Measurements from ENCODE around the gene TXNDC12.
A peak's percentile ranks its signal among the peaks of the same experiment; 100 is the strongest.

TXNDC12 gene

GRCh38 chr1:52045236-52045635, 9.8 kb downstream of the TXNDC12 start:
- DNase-seq (ENCODE audit: low spot score), result no peak
- TF ChIP-seq, protein P1, sequence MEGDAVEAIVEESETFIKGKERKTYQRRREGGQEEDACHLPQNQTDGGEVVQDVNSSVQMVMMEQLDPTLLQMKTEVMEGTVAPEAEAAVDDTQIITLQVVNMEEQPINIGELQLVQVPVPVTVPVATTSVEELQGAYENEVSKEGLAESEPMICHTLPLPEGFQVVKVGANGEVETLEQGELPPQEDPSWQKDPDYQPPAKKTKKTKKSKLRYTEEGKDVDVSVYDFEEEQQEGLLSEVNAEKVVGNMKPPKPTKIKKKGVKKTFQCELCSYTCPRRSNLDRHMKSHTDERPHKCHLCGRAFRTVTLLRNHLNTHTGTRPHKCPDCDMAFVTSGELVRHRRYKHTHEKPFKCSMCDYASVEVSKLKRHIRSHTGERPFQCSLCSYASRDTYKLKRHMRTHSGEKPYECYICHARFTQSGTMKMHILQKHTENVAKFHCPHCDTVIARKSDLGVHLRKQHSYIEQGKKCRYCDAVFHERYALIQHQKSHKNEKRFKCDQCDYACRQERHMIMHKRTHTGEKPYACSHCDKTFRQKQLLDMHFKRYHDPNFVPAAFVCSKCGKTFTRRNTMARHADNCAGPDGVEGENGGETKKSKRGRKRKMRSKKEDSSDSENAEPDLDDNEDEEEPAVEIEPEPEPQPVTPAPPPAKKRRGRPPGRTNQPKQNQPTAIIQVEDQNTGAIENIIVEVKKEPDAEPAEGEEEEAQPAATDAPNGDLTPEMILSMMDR (IDR thresholded peaks at IDR 0.05; ENCODE audit: extremely low read depth, missing control alignments), result no peak

DNA sequence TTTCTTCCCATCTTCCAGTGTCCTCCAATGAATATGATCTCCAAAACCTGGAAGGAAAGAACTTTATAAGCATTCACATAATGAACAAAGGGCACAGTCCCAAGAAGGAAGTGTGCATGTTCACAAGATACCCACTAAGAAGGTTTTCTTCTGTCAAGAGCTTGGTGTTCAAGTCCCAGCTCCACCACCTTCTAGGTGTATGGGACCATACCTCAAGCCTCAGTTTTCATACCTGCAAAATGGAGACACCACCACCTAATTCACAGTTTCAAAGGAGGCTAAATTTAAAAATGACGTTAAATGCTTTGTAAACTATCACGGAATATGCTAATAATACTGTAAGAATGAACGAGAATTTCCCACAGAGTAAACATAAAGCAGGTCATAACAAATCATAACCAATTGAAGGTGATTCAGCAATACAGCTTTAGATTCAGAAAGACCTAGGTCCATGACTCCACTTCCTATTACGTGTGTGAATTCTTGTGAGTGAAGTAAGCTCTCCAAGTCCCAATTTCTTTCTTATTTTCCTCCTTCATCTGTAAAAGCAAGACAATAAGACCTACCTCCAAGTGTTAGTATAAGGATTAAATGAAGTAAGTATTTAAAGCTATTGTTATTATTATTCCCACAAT, 13.3 kb downstream of the TXNDC12 start:
- DNase-seq (ENCODE audit: low spot score), result no peak
- TF ChIP-seq, protein P1 (IDR thresholded peaks at IDR 0.05; ENCODE audit: extremely low read depth, missing control alignments), result no peak

DNA sequence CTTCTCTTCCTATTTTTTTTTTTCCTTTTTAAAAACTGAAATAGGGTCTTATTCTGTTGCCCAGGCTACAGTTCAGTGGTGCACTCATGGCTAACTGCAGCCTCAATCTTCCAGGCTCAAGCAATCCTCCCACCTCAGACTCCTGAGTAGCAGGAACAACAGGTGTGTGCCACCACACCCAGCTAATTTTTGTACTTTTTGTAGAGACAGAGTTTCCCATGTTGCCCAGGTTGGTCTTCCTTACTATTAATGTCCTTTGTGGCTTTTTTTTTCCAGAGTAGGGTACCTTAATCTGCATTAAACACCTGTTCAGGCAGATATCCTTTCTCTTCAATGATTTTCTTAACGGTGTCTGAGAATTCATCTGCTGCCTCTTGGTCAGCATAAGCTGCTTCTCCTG, 17.1 kb downstream of the TXNDC12 start:
- TF ChIP-seq, protein P1 (IDR thresholded peaks at IDR 0.05; ENCODE audit: extremely low read depth, missing control alignments), result no peak

GRCh38 chr1:52037402-52037814, 17.6 kb downstream of the TXNDC12 start:
- no peak for DNase-seq (ENCODE audit: low spot score)
- TF ChIP-seq, protein P1 (IDR thresholded peaks at IDR 0.05; ENCODE audit: extremely low read depth, missing control alignments), result no peak

More for the DNA sequence above, 17.1 kb downstream of the TXNDC12 start:
- DNase-seq (ENCODE audit: low spot score), result no peak

DNA sequence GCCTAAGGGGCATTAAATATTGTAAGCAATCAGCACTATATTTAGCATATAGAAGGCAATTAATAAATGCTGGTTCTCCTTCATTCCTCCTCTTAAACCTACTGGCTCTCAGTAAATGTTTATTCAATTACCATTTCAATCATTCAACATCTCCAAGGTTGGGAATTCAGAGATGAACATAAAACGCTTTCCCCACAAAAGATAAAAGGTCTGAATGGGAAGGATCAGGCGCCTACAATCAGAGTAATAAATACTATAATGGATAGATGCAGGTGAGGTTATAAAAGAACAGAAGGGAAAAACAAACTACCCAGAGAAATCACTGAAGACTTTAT, 21.0 kb downstream of the TXNDC12 start:
- TF ChIP-seq, protein P1 (IDR thresholded peaks at IDR 0.05; ENCODE audit: extremely low read depth, missing control alignments), result no peak
- no peak for DNase-seq (ENCODE audit: low spot score)

DNA sequence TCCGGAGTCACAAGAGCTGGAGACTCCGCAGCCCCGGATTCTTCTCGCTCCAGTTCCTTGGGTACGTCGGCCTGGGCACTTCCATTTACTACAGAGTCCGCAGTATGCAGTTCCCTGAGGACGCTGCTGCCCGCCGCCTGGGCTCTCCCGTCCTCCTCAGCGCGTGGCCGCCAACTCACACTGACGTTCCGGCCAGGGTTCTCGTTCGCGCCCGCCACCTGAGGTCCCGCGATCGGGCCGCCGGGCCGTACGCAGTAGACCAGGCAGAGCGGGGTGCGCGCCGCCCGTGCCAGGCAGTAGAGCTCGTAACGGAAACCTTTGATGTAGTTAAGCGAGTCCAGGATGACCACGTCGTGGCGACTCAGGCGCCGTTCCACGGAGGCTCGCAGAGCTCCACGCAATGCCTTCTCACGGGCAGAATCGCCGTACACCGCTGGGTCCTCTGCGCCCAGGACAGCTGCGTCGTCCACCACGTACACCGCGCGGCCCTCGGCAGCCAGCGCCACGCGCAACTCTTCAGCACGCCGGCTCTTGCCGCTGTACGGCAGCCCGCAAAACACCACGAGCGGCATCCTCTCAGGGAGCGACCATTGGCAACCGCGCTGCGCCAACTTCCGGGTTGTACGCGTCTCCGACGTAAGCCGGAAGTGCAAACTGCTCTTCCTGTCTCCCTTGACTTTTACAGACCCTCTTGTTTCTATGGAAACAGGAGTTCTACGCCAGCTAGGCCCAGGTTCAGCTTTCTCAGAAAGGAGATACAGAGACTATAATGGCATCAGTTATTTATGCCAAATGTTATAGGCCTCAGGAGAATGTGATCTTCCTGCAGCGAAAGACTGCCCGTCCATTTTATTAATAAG, 21.6 kb downstream of the TXNDC12 start, which contains the start of gene KTI12:
Gene KTI12, minus strand, starts transcription at position 621 of the 860 bp plus-strand sequence. Its CDS starts 49 bp downstream, at position 572.
- peak; percentile 91 for DNase-seq (ENCODE audit: low spot score)
- TF ChIP-seq, protein P1 (IDR thresholded peaks at IDR 0.05; ENCODE audit: extremely low read depth, missing control alignments), result no peak

DNA sequence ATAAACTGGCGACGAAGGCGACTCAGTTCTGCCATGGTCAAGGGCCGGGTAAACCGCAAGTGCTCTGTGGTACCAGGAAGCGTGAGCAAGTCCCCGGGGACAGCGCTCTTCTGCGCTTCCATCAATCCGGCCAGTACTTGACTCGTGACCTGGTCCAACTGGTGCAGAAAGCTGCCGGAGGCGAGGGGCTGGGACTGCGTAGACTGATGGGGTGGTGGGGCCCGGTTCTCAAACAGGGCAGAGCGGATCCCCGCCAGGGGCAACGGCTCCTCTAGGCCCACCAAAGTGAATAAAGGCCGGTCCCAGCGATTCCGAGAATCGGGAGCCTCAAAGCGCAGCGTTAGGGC, 22.2 kb downstream of the TXNDC12 start:
- TF ChIP-seq, protein P1 (IDR thresholded peaks at IDR 0.05; ENCODE audit: extremely low read depth, missing control alignments), result no peak
- DNase-seq (ENCODE audit: low spot score), result peak; percentile 55
